RPMI7951 (cell line): ENCODE data around the gene RAB11FIP5. TPM values are rescaled to one million over a fixed set of nuclear protein-coding genes. Genes with fewer than 3 reads are reported as not detected.
A peak's percentile ranks its signal among the peaks of the same experiment; 100 is the strongest.

Experiments used
- DNase-seq: peaks from one replicate; pipeline ENCODE4 v3.0.0-alpha.2; 2012; ENCODE audit warnings: low read depth
- total RNA-seq: library from RNA; depleted of rRNA; stranded (reverse); fragments of >200 nt; shearing (Covaris generic); gene quantifications from 2 replicates; pipeline ENCODE4 v1.2.3, GENCODE V29; 2014

Gene RAB11FIP5
- total RNA-seq, 1 experiment from 2014 or later = 13.1 TPM

GRCh38 chr2:73088211-73088610 is 24.5 kb downstream of the RAB11FIP5 start:
- no peak for DNase-seq

- no peak for DNase-seq
Observed at GRCh38 chr2:73087311-73087710, 25.4 kb downstream of the RAB11FIP5 start.

- DNase-seq = peak; percentile 60
Observed at GRCh38 chr2:73085691-73086090, 27.1 kb downstream of the RAB11FIP5 start.

- no peak for DNase-seq
Observed at GRCh38 chr2:73084971-73085370, 27.8 kb downstream of the RAB11FIP5 start.

GRCh38 chr2:73083886-73084800 is 28.6 kb downstream of the RAB11FIP5 start:
- no peak for DNase-seq

- no peak for DNase-seq
Observed at GRCh38 chr2:73082523-73083410, 30.0 kb downstream of the RAB11FIP5 start.

- no peak for DNase-seq
Observed at GRCh38 chr2:73081181-73081671, 31.5 kb downstream of the RAB11FIP5 start.

GRCh38 chr2:73080321-73081131 is 32.2 kb downstream of the RAB11FIP5 start:
- no peak for DNase-seq

GRCh38 chr2:73079636-73080035 is 33.1 kb downstream of the RAB11FIP5 start:
- DNase-seq = no peak

GRCh38 chr2:73078457-73079411 is 34.0 kb downstream of the RAB11FIP5 start:
- no peak for DNase-seq

GRCh38 chr2:73077424-73077795 is 35.3 kb downstream of the RAB11FIP5 start:
- DNase-seq = no peak

GRCh38 chr2:73076701-73077423 is 35.9 kb downstream of the RAB11FIP5 start:
- no peak for DNase-seq

GRCh38 chr2:73075477-73076373 is 37.0 kb downstream of the RAB11FIP5 start:
- no peak for DNase-seq

- DNase-seq = no peak
Observed at GRCh38 chr2:73074110-73075069, 38.4 kb downstream of the RAB11FIP5 start.

GRCh38 chr2:73072416-73072815 is 40.3 kb downstream of the RAB11FIP5 start:
- DNase-seq = no peak

GRCh38 chr2:73072129-73072395 is 40.7 kb downstream of the RAB11FIP5 start:
- no peak for DNase-seq

- DNase-seq = peak; percentile 96
Observed at GRCh38 chr2:73071360-73072128, 41.2 kb downstream of the RAB11FIP5 start, which contains the start of gene SFXN5. Gene SFXN5, minus strand, starts transcription at chr2:73071712. Its CDS starts 7 bp downstream, at chr2:73071705.
